ENCODE data around the gene BNC2.

DNA sequence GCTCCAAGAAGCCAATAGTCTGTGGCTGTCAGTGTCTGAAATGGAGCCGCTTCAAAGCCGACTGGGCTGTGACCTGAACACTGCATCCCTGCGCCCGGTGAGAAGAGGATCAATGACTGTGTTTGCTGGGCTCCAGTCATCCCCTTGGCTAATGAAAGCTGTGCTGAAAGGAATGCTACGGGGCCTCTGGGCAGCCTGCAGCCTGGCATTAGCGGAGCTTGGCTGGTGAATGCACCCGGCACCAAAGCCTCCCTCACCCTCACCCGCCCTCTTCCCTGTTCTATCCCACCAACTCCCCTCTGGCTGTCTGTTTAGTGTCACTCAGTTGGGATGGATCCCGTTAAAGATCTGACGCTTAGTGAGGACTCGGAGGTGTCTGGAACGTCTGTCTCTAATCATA lies 355.3 kb downstream of the BNC2 start:
- no peak for TF ChIP-seq SIN3A (IDR thresholded peaks at IDR 0.05; ENCODE audit: borderline replicate concordance, insufficient read depth, low read depth, low read length)
- no peak for TF ChIP-seq POLR2AphosphoS5 (IDR thresholded peaks at IDR 0.05; ENCODE audit: low read depth, low read length)
- no peak for TF ChIP-seq CTCF (IDR thresholded peaks at IDR 0.05)
- TF ChIP-seq TCF7L2 (IDR thresholded peaks at IDR 0.05; ENCODE audit: low read depth, low read length), result no peak
- TF ChIP-seq REST (IDR thresholded peaks at IDR 0.05; ENCODE audit: insufficient read depth in 1 of 2, low read depth in 2 of 2, low read length in 1 of 2), result no peak

All from Panc1 (cell line).